HG02571 (cell line): ENCODE data around the gene WIZ.

ENCODE experiments used
- ATAC-seq: cut with Tn5 transposase; IDR thresholded peaks from one replicate; pipeline ENCODE4 v1.9.1; 2021; ENCODE audit warnings: mild to moderate bottlenecking, moderate library complexity; ENCODE audit not compliant: unreplicated experiment

Gene WIZ

GRCh38 chr19:15467734-15468214, 18.0 kb upstream of the WIZ start:
- ATAC-seq = no peak

- ATAC-seq = no peak
Observed at GRCh38 chr19:15466851-15467733, 17.3 kb upstream of the WIZ start.

- peak; percentile 48 for ATAC-seq
Observed at GRCh38 chr19:15464394-15465385, 14.9 kb upstream of the WIZ start, which contains the start of gene RASAL3. Gene RASAL3 (minus strand): TSS chr19:15464544. CDS start chr19:15464358, 186 bp downstream.

GRCh38 chr19:15463861-15464371, 14.2 kb upstream of the WIZ start:
- ATAC-seq = no peak

- ATAC-seq = no peak
Observed at GRCh38 chr19:15461694-15462093, 11.9 kb upstream of the WIZ start.

- ATAC-seq = no peak
Observed at GRCh38 chr19:15457701-15458484, 8.1 kb upstream of the WIZ start.

- ATAC-seq = no peak
Observed at GRCh38 chr19:15456871-15457700, 7.3 kb upstream of the WIZ start.

GRCh38 chr19:15456441-15456840, 6.7 kb upstream of the WIZ start:
- no peak for ATAC-seq

GRCh38 chr19:15455996-15456395, 6.2 kb upstream of the WIZ start:
- ATAC-seq = no peak

- ATAC-seq = no peak
Observed at GRCh38 chr19:15453906-15454860, 4.4 kb upstream of the WIZ start.

GRCh38 chr19:15453091-15453578, 3.4 kb upstream of the WIZ start:
- no peak for ATAC-seq

GRCh38 chr19:15452111-15453047, 2.6 kb upstream of the WIZ start:
- no peak for ATAC-seq

GRCh38 chr19:15450528-15450890, 753 bp upstream of the WIZ start:
- ATAC-seq = no peak

GRCh38 chr19:15448778-15449619, 757 bp downstream of the WIZ start:
- ATAC-seq = no peak

GRCh38 chr19:15448044-15448777, 1.5 kb downstream of the WIZ start:
- ATAC-seq = no peak

- no peak for ATAC-seq
Observed at GRCh38 chr19:15447057-15447456, 2.7 kb downstream of the WIZ start.
